ENCODE measurements around the gene SLAMF1.

- TF ChIP-seq TAF1 (conservative IDR thresholded peaks at IDR 0.05) = no peak
- TF ChIP-seq, protein P1, sequence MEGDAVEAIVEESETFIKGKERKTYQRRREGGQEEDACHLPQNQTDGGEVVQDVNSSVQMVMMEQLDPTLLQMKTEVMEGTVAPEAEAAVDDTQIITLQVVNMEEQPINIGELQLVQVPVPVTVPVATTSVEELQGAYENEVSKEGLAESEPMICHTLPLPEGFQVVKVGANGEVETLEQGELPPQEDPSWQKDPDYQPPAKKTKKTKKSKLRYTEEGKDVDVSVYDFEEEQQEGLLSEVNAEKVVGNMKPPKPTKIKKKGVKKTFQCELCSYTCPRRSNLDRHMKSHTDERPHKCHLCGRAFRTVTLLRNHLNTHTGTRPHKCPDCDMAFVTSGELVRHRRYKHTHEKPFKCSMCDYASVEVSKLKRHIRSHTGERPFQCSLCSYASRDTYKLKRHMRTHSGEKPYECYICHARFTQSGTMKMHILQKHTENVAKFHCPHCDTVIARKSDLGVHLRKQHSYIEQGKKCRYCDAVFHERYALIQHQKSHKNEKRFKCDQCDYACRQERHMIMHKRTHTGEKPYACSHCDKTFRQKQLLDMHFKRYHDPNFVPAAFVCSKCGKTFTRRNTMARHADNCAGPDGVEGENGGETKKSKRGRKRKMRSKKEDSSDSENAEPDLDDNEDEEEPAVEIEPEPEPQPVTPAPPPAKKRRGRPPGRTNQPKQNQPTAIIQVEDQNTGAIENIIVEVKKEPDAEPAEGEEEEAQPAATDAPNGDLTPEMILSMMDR (IDR thresholded peaks at IDR 0.05; ENCODE audit: low read depth, low read length, missing input control) = no peak
- no peak for TF ChIP-seq HNF4A (conservative IDR thresholded peaks at IDR 0.05)
- no peak for TF ChIP-seq RAD21 (IDR thresholded peaks at IDR 0.05)
- no peak for TF ChIP-seq GABPA (IDR thresholded peaks at IDR 0.05 in 1 of 2, conservative IDR thresholded peaks at IDR 0.05 in 1 of 2)
- no peak for TF ChIP-seq YY1 (IDR thresholded peaks at IDR 0.05)
- TF ChIP-seq, protein P2, sequence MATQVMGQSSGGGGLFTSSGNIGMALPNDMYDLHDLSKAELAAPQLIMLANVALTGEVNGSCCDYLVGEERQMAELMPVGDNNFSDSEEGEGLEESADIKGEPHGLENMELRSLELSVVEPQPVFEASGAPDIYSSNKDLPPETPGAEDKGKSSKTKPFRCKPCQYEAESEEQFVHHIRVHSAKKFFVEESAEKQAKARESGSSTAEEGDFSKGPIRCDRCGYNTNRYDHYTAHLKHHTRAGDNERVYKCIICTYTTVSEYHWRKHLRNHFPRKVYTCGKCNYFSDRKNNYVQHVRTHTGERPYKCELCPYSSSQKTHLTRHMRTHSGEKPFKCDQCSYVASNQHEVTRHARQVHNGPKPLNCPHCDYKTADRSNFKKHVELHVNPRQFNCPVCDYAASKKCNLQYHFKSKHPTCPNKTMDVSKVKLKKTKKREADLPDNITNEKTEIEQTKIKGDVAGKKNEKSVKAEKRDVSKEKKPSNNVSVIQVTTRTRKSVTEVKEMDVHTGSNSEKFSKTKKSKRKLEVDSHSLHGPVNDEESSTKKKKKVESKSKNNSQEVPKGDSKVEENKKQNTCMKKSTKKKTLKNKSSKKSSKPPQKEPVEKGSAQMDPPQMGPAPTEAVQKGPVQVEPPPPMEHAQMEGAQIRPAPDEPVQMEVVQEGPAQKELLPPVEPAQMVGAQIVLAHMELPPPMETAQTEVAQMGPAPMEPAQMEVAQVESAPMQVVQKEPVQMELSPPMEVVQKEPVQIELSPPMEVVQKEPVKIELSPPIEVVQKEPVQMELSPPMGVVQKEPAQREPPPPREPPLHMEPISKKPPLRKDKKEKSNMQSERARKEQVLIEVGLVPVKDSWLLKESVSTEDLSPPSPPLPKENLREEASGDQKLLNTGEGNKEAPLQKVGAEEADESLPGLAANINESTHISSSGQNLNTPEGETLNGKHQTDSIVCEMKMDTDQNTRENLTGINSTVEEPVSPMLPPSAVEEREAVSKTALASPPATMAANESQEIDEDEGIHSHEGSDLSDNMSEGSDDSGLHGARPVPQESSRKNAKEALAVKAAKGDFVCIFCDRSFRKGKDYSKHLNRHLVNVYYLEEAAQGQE (IDR thresholded peaks at IDR 0.05) = no peak
- no peak for TF ChIP-seq HNF4G (IDR thresholded peaks at IDR 0.05)
These were observed 56.4 kb downstream of the SLAMF1 start for GRCh38 chr1:160590488-160590887.
